MM.1S (cell line): Measurements from ENCODE around the gene IMMP2L.

Experiments
- DNase-seq: peaks from one replicate; pipeline ENCODE4 v3.0.0-alpha.2; 2015
- H2AFZ ChIP-seq: fragments of 300-600 bp; sonication (generic); 2 replicates; pipeline ENCODE4 v1.6.0; 2016; ENCODE audit warnings: antibody characterized with exemption, low read length
- H3F3A ChIP-seq: fragments of 300-600 bp; sonication (generic); 2 replicates; pipeline ENCODE4 v1.6.1; 2016; ENCODE audit warnings: mild to moderate bottlenecking, antibody characterized with exemption, low read length, moderate library complexity, mixed read lengths; ENCODE audit not compliant: insufficient read depth
- H3K27ac ChIP-seq: fragments of 300-600 bp; sonication (generic); 2 replicates; pipeline ENCODE4 v1.5.1; 2016; ENCODE audit warnings: mild to moderate bottlenecking, low read length
- H3K27me3 ChIP-seq: fragments of 300-600 bp; sonication (generic); replicated peaks from 2 replicates; pipeline ENCODE4 v1.6.0; 2016; ENCODE audit warnings: low read length; ENCODE audit not compliant: insufficient read depth
- H3K36me3 ChIP-seq: fragments of 300-600 bp; sonication (generic); replicated peaks from 2 replicates; pipeline ENCODE4 v1.6.1; 2016; ENCODE audit warnings: mild to moderate bottlenecking, low read length, mixed read lengths; ENCODE audit not compliant: insufficient read depth
- H3K4me1 ChIP-seq: fragments of 300-600 bp; sonication (generic); 2 replicates; pipeline ENCODE4 v1.6.1; 2016; ENCODE audit warnings: low read length, mixed read lengths
- H3K4me2 ChIP-seq: fragments of 300-600 bp; sonication (generic); 2 replicates; pipeline ENCODE4 v1.6.0; 2016; ENCODE audit warnings: low read depth, low read length
- H3K4me3 ChIP-seq: fragments of 300-600 bp; sonication (generic); 2 replicates; pipeline ENCODE4 v1.5.1; 2016; ENCODE audit warnings: low read length, mixed read lengths
- H3K79me2 ChIP-seq: fragments of 300-600 bp; sonication (generic); 2 replicates; pipeline ENCODE4 v1.6.1; 2016; ENCODE audit warnings: mixed run types, low read length, mixed read lengths
- H3K9ac ChIP-seq: fragments of 300-600 bp; sonication (generic); 2 replicates; pipeline ENCODE4 v1.6.1; 2016; ENCODE audit warnings: low read length, mixed read lengths
- H3K9me2 ChIP-seq: fragments of 300-600 bp; sonication (generic); replicated peaks from 2 replicates; pipeline ENCODE4 v1.6.1; 2016; ENCODE audit warnings: mild to moderate bottlenecking, low read length, mixed read lengths; ENCODE audit not compliant: insufficient read depth
- H3K9me3 ChIP-seq: fragments of 300-600 bp; sonication (generic); replicated peaks from 2 replicates; pipeline ENCODE4 v1.6.1; 2016; ENCODE audit warnings: mild to moderate bottlenecking, low read length, mixed read lengths; ENCODE audit not compliant: insufficient read depth
- H4K20me1 ChIP-seq: fragments of 300-600 bp; sonication (generic); 2 replicates; pipeline ENCODE4 v1.6.1; 2016; ENCODE audit warnings: mild to moderate bottlenecking, low read length, moderate library complexity, mixed read lengths; ENCODE audit not compliant: insufficient read depth
- EZH2 ChIP-seq: fragments of 300-600 bp; sonication (generic); optimal IDR thresholded peaks from 2 replicates; pipeline ENCODE3; 2017; ENCODE audit warnings: low read depth, mild to moderate bottlenecking, antibody characterized with exemption, low read length, mixed read lengths
- EZH2phosphoT487 ChIP-seq: fragments of 300-600 bp; sonication (generic); IDR thresholded peaks from 2 replicates; pipeline ENCODE4 v1.6.1; 2018; ENCODE audit warnings: antibody characterized with exemption, low read length
- TF ChIP-seq, protein P1 (sequence below): fragments of 300-600 bp; sonication (generic); IDR thresholded peaks from 2 replicates; pipeline ENCODE4 v1.5.1; 2016; ENCODE audit warnings: antibody characterized with exemption, low read length, mixed read lengths

Gene IMMP2L

DNA sequence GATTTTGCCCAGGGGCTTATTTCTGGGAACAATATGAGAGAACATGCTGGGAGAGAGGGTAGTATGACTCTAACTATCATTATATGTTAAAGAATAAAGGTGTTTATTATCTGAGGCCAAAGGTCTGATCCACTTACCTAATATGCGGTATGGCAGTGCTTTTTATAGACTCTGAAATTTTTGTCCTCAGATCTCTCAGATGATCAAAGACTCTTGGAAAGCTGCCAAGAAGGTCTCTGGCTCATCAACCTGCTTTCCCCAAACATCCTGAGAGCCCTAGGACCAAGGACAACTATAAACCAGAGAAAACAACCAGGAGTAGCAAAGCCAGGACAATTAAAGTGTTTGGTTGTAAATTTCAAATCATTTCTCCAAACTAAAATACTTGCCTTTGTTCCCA is 727.1 kb downstream of the IMMP2L start:
- Histone ChIP-seq H3K4me3 (no peak overlapping the region), H3F3A (no peaks in the 10 kb centered on the region), H3K27ac (no peak overlapping the region; the same call in 1 of the 2 replicates), H3K9me3 (no peaks in the 10 kb centered on the region), H4K20me1 (no peaks in the 10 kb centered on the region), H3K36me3 (no peaks in the 10 kb centered on the region), H3K4me2 (peak overlapping the region; percentile 4; the same call in 1 of the 2 replicates), H3K79me2 (no peaks in the 10 kb centered on the region), H2AFZ (no peak overlapping the region), H3K27me3 (no peaks in the 10 kb centered on the region), H3K4me1 (peaks cover 41% of the 10 kb centered on the region), H3K9me2 (no peaks in the 10 kb centered on the region), H3K9ac (no peak overlapping the region)
- peak; percentile 77 for DNase-seq
- TF ChIP-seq, protein P1, sequence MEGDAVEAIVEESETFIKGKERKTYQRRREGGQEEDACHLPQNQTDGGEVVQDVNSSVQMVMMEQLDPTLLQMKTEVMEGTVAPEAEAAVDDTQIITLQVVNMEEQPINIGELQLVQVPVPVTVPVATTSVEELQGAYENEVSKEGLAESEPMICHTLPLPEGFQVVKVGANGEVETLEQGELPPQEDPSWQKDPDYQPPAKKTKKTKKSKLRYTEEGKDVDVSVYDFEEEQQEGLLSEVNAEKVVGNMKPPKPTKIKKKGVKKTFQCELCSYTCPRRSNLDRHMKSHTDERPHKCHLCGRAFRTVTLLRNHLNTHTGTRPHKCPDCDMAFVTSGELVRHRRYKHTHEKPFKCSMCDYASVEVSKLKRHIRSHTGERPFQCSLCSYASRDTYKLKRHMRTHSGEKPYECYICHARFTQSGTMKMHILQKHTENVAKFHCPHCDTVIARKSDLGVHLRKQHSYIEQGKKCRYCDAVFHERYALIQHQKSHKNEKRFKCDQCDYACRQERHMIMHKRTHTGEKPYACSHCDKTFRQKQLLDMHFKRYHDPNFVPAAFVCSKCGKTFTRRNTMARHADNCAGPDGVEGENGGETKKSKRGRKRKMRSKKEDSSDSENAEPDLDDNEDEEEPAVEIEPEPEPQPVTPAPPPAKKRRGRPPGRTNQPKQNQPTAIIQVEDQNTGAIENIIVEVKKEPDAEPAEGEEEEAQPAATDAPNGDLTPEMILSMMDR = no peak
- TF ChIP-seq EZH2phosphoT487 (no peak), EZH2 (no peak)

- H3K4me2 ChIP-seq = peak overlapping the region; percentile 46
- no peaks in the 10 kb centered on the region for H4K20me1 ChIP-seq
- H3K9me3 ChIP-seq = no peaks in the 10 kb centered on the region
- H3K27me3 ChIP-seq = no peaks in the 10 kb centered on the region
- peak overlapping the region; percentile 10; the same call in 1 of the 2 replicates for H3K4me3 ChIP-seq
- TF ChIP-seq, protein P1 = no peak
- no peak for TF ChIP-seq EZH2
- no peak for TF ChIP-seq EZH2phosphoT487
- H3K27ac ChIP-seq = peak overlapping the region; percentile 43; the same call in 1 of the 2 replicates
- H3K4me1 ChIP-seq = peaks cover 41% of the 10 kb centered on the region
- no peaks in the 10 kb centered on the region for H3F3A ChIP-seq
- no peak overlapping the region for H3K9ac ChIP-seq
- 0 out of 2 replicates have a peak overlapping the region, but pooled peaks have one; percentile 26 for H2AFZ ChIP-seq
- no peaks in the 10 kb centered on the region for H3K79me2 ChIP-seq
- H3K9me2 ChIP-seq = no peaks in the 10 kb centered on the region
- peak; percentile 71 for DNase-seq
- no peaks in the 10 kb centered on the region for H3K36me3 ChIP-seq
Observed at GRCh38 chr7:110831419-110831818, 730.9 kb downstream of the IMMP2L start.

DNA sequence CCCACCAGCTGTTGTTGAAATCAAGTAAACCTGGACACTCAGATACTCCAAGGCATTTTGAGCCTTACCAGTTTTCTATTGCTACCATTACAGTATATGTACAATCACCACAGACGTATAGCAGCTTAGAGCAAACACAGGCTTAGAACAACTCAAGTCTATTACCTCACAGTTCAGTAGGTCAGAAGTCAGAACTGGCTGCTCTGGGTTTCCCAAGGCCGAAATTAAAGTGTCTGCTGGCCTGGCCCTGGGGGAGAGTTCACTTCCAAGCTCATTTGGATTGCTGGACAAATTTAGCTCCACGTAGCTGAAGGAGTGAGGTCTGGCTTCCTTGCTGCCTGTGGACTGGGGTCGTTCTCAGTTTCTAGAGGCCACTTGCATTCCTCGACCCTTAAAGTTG is 731.5 kb downstream of the IMMP2L start:
- Histone ChIP-seq H3K9me3 (no peaks in the 10 kb centered on the region), H2AFZ (no peak overlapping the region), H3K4me1 (peaks cover 41% of the 10 kb centered on the region), H3K27me3 (no peaks in the 10 kb centered on the region), H3K27ac (no peak overlapping the region), H3F3A (no peaks in the 10 kb centered on the region), H3K9ac (no peak overlapping the region), H3K79me2 (no peaks in the 10 kb centered on the region), H3K4me2 (no peak overlapping the region), H3K9me2 (no peaks in the 10 kb centered on the region), H3K4me3 (no peak overlapping the region), H3K36me3 (no peaks in the 10 kb centered on the region), H4K20me1 (no peaks in the 10 kb centered on the region)
- TF ChIP-seq EZH2phosphoT487 (no peak), EZH2 (no peak)
- TF ChIP-seq, protein P1 = no peak
- DNase-seq = no peak
